ENCODE results near the gene ACADL.

ACADL gene

DNA sequence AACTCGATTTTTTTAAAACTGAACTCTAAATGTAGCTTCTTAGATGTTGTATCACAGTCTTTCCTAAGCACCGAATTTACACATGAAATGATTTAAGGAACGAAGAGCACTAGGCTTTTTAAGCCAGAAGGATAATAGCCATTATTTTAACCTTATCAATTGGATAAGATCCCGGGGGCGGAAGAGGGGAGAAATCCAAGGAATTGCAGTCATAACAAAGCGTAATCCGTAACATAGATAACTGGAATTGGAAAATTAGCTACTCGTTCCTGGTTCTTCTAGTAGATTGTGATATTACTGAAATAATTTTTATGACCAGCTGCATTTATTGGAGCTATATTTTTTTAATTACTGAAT lies 53.0 kb downstream of the ACADL start:
- no peak for DNase-seq (ENCODE audit: low read depth in 1 of 2, low spot score in 1 of 2)
- TF ChIP-seq JUND (IDR thresholded peaks at IDR 0.05; ENCODE audit: low read depth): no peak
- in situ Hi-C loops (cut with HindIII; ENCODE audit: low pct_unique_long_range_greater_than_20kb, low sequenced_read_pairs): no loop called here

DNA sequence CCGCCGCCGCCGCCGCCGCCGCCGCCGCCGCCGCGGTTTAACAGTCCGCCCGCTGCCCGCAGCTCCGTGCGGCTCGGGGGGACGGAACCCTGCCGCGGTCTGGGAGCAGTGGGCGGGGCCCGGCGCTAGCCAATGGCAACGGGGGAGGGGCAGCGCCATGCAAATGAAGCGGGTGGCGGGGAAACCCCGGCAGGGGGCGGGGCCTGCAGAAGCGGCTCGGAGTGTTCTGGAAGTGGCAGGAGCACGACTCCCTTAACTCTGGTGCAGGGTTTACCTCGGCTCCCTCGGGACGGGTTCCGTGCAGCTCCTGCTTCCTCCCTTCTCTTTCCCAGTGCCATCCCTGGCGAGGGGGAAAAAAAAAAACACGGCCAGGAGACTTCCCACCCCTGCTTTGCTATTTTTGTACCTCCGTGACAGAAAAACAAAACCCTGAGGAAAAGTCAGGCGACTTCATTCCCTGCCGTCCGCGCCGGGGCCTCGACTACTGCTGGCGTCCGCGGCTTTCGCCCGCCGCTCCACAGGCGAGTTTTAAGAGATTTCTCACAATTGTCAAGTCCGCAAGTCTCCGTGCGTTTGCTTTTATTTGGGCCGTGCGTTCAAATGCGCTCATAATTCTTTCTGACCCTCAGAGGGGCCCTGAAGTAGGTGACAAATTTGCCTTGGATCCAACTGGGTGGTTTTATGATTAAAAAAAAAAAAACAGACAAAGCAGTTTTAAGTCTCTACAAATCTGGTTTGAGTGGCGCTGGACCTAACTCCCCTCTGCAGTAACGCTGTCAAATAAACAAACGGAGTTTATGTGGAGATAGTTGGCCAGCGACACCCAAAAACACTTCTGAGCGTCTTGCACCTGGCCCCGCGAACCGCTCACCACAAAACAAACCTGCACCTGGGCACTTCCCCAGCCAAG lies 53.7 kb downstream of the ACADL start, which contains the start of gene KANSL1L:
Gene KANSL1L (minus strand): TSS at position 101 of the 910 bp plus-strand sequence. CDS start 16,827 bp downstream, outside the sequence.
- TF ChIP-seq JUND (IDR thresholded peaks at IDR 0.05; ENCODE audit: low read depth): no peak
- DNase-seq (ENCODE audit: low read depth in 1 of 2, low spot score in 1 of 2): peak; percentile 67 to 96
- in situ Hi-C loops (cut with HindIII; ENCODE audit: low pct_unique_long_range_greater_than_20kb, low sequenced_read_pairs): no loop called here

- in situ Hi-C loops (cut with HindIII; ENCODE audit: low pct_unique_long_range_greater_than_20kb, low sequenced_read_pairs): no loop called here
- peak; percentile 49 to 94 for DNase-seq (ENCODE audit: low read depth in 1 of 2, low spot score in 1 of 2)
- TF ChIP-seq JUND (IDR thresholded peaks at IDR 0.05; ENCODE audit: low read depth): no peak
These were observed 54.6 kb downstream of the ACADL start for GRCh38 chr2:210170446-210171303.

- DNase-seq (ENCODE audit: low read depth in 1 of 2, low spot score in 1 of 2): no peak
- TF ChIP-seq JUND (IDR thresholded peaks at IDR 0.05; ENCODE audit: low read depth): no peak
- in situ Hi-C loops (cut with HindIII; ENCODE audit: low pct_unique_long_range_greater_than_20kb, low sequenced_read_pairs): no loop called here
These were observed 55.1 kb downstream of the ACADL start for GRCh38 chr2:210170196-210170445.

DNA sequence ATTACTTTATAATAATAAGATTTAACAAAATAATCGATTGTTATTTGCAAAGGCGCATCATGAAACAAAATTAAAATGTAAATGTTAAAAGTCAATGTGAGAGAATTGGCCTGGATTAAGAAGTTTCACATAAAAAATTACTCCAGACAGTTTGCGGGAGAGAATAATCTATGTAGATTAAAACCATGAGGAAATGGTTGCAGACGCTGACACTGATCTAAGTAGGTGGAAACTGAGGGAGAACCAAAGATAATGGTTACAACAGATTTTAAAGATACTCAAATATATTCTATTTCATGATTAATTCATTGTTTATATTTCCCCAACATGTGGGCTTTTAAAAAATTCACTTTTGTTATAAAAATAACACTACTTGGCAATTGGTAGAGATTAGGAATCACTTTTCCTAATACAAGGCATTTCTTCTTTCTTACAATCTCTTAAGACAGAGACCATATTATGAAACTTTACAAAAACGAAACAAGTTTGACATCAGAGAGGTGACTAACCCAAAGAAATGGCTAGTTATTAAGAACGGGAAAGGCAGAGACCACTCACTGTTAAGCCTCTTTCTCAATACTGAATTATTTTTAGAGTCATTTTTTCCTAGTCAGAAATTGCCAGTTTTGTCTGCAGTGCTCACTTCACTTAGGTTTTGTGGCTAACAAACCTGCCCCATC lies 55.6 kb downstream of the ACADL start:
- in situ Hi-C loops (cut with HindIII; ENCODE audit: low pct_unique_long_range_greater_than_20kb, low sequenced_read_pairs): no loop called here
- no peak for TF ChIP-seq JUND (IDR thresholded peaks at IDR 0.05; ENCODE audit: low read depth)
- DNase-seq (ENCODE audit: low read depth in 1 of 2, low spot score in 1 of 2): no peak

DNA sequence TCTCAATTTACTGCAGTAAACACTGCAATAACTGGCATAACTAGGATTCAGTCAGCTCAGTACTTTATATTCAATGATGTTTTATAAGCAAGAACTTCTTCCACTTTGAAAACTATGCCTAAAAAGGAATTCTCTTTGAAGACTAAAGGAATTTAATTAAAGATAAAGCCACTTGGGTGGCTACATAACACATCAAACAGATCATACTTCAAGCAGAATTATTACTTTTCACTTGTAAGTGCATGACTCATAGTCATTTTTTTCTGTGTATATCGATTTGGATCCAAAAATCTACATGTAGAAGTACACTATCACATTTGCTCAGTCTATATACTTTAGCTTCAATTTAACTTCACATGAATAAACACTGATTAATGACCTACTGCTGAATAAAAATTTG lies 58.0 kb downstream of the ACADL start:
- in situ Hi-C loops (cut with HindIII; ENCODE audit: low pct_unique_long_range_greater_than_20kb, low sequenced_read_pairs): no loop called here
- TF ChIP-seq JUND (IDR thresholded peaks at IDR 0.05; ENCODE audit: low read depth): no peak

GRCh38 chr2:210162466-210163124 lies 62.7 kb downstream of the ACADL start:
- in situ Hi-C loops (cut with HindIII; ENCODE audit: low pct_unique_long_range_greater_than_20kb, low sequenced_read_pairs): no loop called here
- TF ChIP-seq JUND (IDR thresholded peaks at IDR 0.05; ENCODE audit: low read depth): no peak
- no peak for DNase-seq (ENCODE audit: low read depth in 1 of 2, low spot score in 1 of 2)

More for the DNA sequence above, 58.0 kb downstream of the ACADL start:
- no peak for DNase-seq (ENCODE audit: low read depth in 1 of 2, low spot score in 1 of 2)

DNA sequence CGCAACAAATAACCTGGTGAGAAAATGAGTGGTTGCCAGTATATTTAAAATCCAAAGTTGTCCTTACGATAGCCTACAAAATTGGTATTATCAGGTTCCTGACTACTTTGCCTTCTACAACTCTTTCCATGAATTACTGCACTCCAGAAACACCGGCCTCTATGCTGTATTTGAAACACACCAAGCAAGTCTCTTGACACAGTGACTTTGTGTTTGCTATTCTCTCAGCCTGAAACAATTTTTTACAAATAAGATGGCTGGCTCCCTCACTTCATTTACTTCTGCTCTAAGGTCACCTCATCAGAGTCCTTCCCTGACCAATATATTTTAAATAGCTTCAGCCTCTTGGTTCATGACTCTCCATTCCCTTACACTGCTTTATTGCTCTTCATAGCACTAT lies 66.2 kb downstream of the ACADL start:
- in situ Hi-C loops (cut with HindIII; ENCODE audit: low pct_unique_long_range_greater_than_20kb, low sequenced_read_pairs): no loop called here
- no peak for DNase-seq (ENCODE audit: low read depth in 1 of 2, low spot score in 1 of 2)
- TF ChIP-seq JUND (IDR thresholded peaks at IDR 0.05; ENCODE audit: low read depth): no peak

- in situ Hi-C loops (cut with HindIII; ENCODE audit: low pct_unique_long_range_greater_than_20kb, low sequenced_read_pairs): no loop called here
- DNase-seq (ENCODE audit: low read depth in 1 of 2, low spot score in 1 of 2): no peak
- TF ChIP-seq JUND (IDR thresholded peaks at IDR 0.05; ENCODE audit: low read depth): no peak
These were observed 67.0 kb downstream of the ACADL start for GRCh38 chr2:210158236-210158635.

GRCh38 chr2:210157526-210157925 lies 67.7 kb downstream of the ACADL start:
- in situ Hi-C loops (cut with HindIII; ENCODE audit: low pct_unique_long_range_greater_than_20kb, low sequenced_read_pairs): no loop called here

DNA sequence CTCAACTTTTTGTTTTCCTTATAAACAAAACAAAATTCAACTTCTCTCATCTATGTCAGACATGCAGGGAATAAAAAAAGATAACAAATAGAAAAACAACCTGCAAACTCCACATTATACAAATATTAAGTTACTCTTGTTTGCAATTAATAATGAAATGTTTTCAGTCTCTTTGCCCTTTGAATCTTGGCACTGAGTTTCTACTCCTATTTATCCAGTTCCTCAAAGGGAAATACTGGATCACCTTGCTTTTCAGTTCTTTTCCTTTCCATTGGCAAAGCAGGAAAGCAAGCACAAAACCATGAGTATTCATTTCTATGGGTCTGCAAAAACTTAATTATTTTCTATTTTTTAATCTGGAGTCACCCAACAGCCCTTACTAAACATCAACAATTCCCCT lies 77.6 kb downstream of the ACADL start:
- in situ Hi-C loops (cut with HindIII; ENCODE audit: low pct_unique_long_range_greater_than_20kb, low sequenced_read_pairs): no loop called here
- DNase-seq (ENCODE audit: low read depth in 1 of 2, low spot score in 1 of 2): no peak
- no peak for TF ChIP-seq JUND (IDR thresholded peaks at IDR 0.05; ENCODE audit: low read depth)

More at GRCh38 chr2:210157526-210157925, 67.7 kb downstream of the ACADL start:
- TF ChIP-seq JUND (IDR thresholded peaks at IDR 0.05; ENCODE audit: low read depth): no peak
- no peak for DNase-seq (ENCODE audit: low read depth in 1 of 2, low spot score in 1 of 2)

Measured in T47D (cell line).